H1 (cell line): ENCODE data around the gene HCK. TPM values are rescaled to one million over a fixed set of nuclear protein-coding genes. Genes with fewer than 3 reads are reported as not detected.

ENCODE experiments used
- CTCF ChIA-PET: fragments of 300-600 bp; sonication (Branson Sonifier 250); formaldehyde crosslinking; loops from one replicate; lab custom pipeline; 2021; ENCODE audit not compliant: partially characterized antibody; lab: Charles Lee
- POLR2A ChIA-PET: fragments of 300-600 bp; sonication (Branson Sonifier 250); formaldehyde crosslinking; loops from one replicate; lab custom pipeline; 2021; ENCODE audit warnings: inconsistent platforms; ENCODE audit not compliant: partially characterized antibody; lab: Charles Lee
- DNase-seq, 2 experiments: peaks; one replicate each; pipeline versions ENCODE4 v3.0.0 to v3.0.0-alpha.2; 2010 to 2022; ENCODE audit warnings: low spot score in 2 of 2, low read depth in 1 of 2, mixed read lengths in 1 of 2
- FAIRE-seq: peaks from 2 replicates; lab custom pipeline; 2011; peaks lifted over from hg19 to GRCh38; lab: Jason Lieb, UNC
- H2AFZ ChIP-seq: 2 replicates; pipeline ENCODE4 v1.8.1; 2012; ENCODE audit warnings: low read length, inconsistent platforms
- H2AK5ac ChIP-seq: 2 replicates; pipeline ENCODE4 v1.6.1; 2013; ENCODE audit warnings: low read depth, low read length
- H2BK120ac ChIP-seq: replicated peaks from 2 replicates; pipeline ENCODE3; 2013; ENCODE audit warnings: low read depth, low read length, inconsistent platforms
- H2BK12ac ChIP-seq: 2 replicates; pipeline ENCODE4 v1.6.1; 2013; ENCODE audit warnings: low read depth, low read length
- H2BK15ac ChIP-seq: 2 replicates; pipeline ENCODE4 v1.6.1; 2013; ENCODE audit warnings: low read length
- H2BK20ac ChIP-seq: 2 replicates; pipeline ENCODE4 v1.6.1; 2013; ENCODE audit warnings: low read length
- H2BK5ac ChIP-seq: 2 replicates; pipeline ENCODE4 v1.6.1; 2013; ENCODE audit warnings: low read depth, low read length
- H3K14ac ChIP-seq: 2 replicates; pipeline ENCODE4 v1.6.1; 2013; ENCODE audit warnings: inconsistent platforms; ENCODE audit not compliant: insufficient read length
- H3K18ac ChIP-seq: 2 replicates; pipeline ENCODE4 v1.6.1; 2013; ENCODE audit warnings: low read length; ENCODE audit errors: extremely low read depth
- H3K23ac ChIP-seq: 2 replicates; pipeline ENCODE4 v1.6.1; 2013; ENCODE audit warnings: inconsistent platforms; ENCODE audit not compliant: insufficient read length
- H3K23me2 ChIP-seq: 2 replicates; pipeline ENCODE4 v1.6.1; 2013; ENCODE audit warnings: low read depth, low read length
- H3K27ac ChIP-seq: 2 replicates; pipeline ENCODE4 v1.6.1; 2011; ENCODE audit warnings: low read depth, low read length, inconsistent platforms
- H3K27me3 ChIP-seq, 4 experiments: replicated peaks in 1 of 4; 1 replicate in 1 of 4; 2 replicates in 3 of 4; pipeline versions ENCODE4 v1.6.1 to v1.8.1; 2011 to 2013; ENCODE audit warnings: low read length in 3 of 4, mild to moderate bottlenecking in 3 of 4, inconsistent platforms in 2 of 4, mixed read lengths in 2 of 4, moderate library complexity in 1 of 4; ENCODE audit not compliant: control insufficient read depth in 3 of 4, insufficient read depth in 3 of 4; ENCODE audit errors: extremely low read depth in 1 of 4
- H3K36me3 ChIP-seq, 4 experiments: 2 replicates each; pipeline versions ENCODE4 v1.6.1 to v1.8.1; 2011 to 2013; ENCODE audit warnings: mild to moderate bottlenecking in 4 of 4, low read length in 3 of 4, moderate library complexity in 2 of 4, control low read depth in 1 of 4, inconsistent platforms in 1 of 4; ENCODE audit not compliant: insufficient read depth in 4 of 4, control insufficient read depth in 2 of 4
- H3K4ac ChIP-seq: replicated peaks from 2 replicates; pipeline ENCODE3; 2013; ENCODE audit warnings: low read length, low read depth, mixed read lengths, inconsistent platforms; ENCODE audit not compliant: insufficient read length
- H3K4me1 ChIP-seq, 4 experiments: replicated peaks in 1 of 4; 1 replicate in 1 of 4; 2 replicates in 3 of 4; pipeline versions ENCODE4 v1.6.1 to v1.8.1; 2011 to 2013; ENCODE audit warnings: low read length in 3 of 4, inconsistent platforms in 2 of 4, mixed read lengths in 1 of 4; ENCODE audit not compliant: insufficient read depth in 4 of 4, control insufficient read depth in 3 of 4
- H3K4me2 ChIP-seq, 2 experiments: 2 replicates each; pipeline versions ENCODE4 v1.6.1 to v1.8.1; 2011 to 2013; ENCODE audit warnings: low read depth in 2 of 2, low read length in 2 of 2, control low read depth in 1 of 2, inconsistent platforms in 1 of 2, mild to moderate bottlenecking in 1 of 2; ENCODE audit not compliant: insufficient read depth in 1 of 2
- H3K4me3 ChIP-seq, 4 experiments: fragments of 200-600, 300-600 bp in 1 of 4; sonication (generic), shearing (Covaris generic), sonication (Bioruptor Twin) in 1 of 4; 2 replicates each; pipeline versions ENCODE4 v1.5.1 to v1.8.1; 2011 to 2016; ENCODE audit warnings: low read length in 4 of 4, low read depth in 3 of 4, control low read depth in 2 of 4, inconsistent platforms in 2 of 4, mild to moderate bottlenecking in 2 of 4, mixed read lengths in 1 of 4, moderate library complexity in 1 of 4; ENCODE audit not compliant: insufficient read depth in 2 of 4; ENCODE audit errors: extremely low read depth in 1 of 4
- H3K56ac ChIP-seq: replicated peaks from 2 replicates; pipeline ENCODE3; 2013; ENCODE audit warnings: low read depth, mild to moderate bottlenecking, mixed read lengths, low read length, inconsistent platforms; ENCODE audit not compliant: insufficient read length
- H3K79me1 ChIP-seq: 2 replicates; pipeline ENCODE4 v1.6.1; 2013; ENCODE audit warnings: low read depth, low read length, control low read depth
- H3K79me2 ChIP-seq, 2 experiments: 2 replicates each; pipeline versions ENCODE4 v1.6.1 to v1.8.1; 2012 to 2013; ENCODE audit warnings: low read length in 2 of 2, mild to moderate bottlenecking in 2 of 2, inconsistent platforms in 1 of 2; ENCODE audit not compliant: insufficient read depth in 2 of 2, control insufficient read depth in 1 of 2
- H3K9ac ChIP-seq, 4 experiments: replicated peaks in 1 of 4; 1 replicate in 1 of 4; 2 replicates in 3 of 4; pipeline versions ENCODE4 v1.6.1 to v1.8.1; 2011 to 2013; ENCODE audit warnings: low read depth in 3 of 4, low read length in 3 of 4, control low read depth in 2 of 4, mild to moderate bottlenecking in 2 of 4, moderate library complexity in 2 of 4, inconsistent platforms in 1 of 4; ENCODE audit errors: extremely low read depth in 1 of 4
- H3K9me3 ChIP-seq, 2 experiments: 2 replicates each; pipeline versions ENCODE4 v1.6.1 to v1.8.1; 2012 to 2013; ENCODE audit warnings: mild to moderate bottlenecking in 2 of 2, moderate library complexity in 2 of 2, control low read depth in 1 of 2, inconsistent platforms in 1 of 2, low read depth in 1 of 2, low read length in 1 of 2, mixed read lengths in 1 of 2; ENCODE audit not compliant: insufficient read depth in 2 of 2
- H4K20me1 ChIP-seq, 2 experiments: replicated peaks in 1 of 2; 2 replicates each; pipeline versions ENCODE3 to v1.8.1; 2011 to 2013; ENCODE audit warnings: inconsistent platforms in 2 of 2, low read length in 2 of 2, mild to moderate bottlenecking in 1 of 2; ENCODE audit not compliant: insufficient read depth in 2 of 2, control insufficient read depth in 1 of 2
- H4K5ac ChIP-seq: 2 replicates; pipeline ENCODE4 v1.6.1; 2013; ENCODE audit warnings: low read length, low read depth, mixed read lengths, inconsistent platforms; ENCODE audit not compliant: insufficient read length
- H4K8ac ChIP-seq: 2 replicates; pipeline ENCODE4 v1.8.0; 2013; ENCODE audit warnings: mild to moderate bottlenecking, moderate library complexity, low read length, inconsistent platforms; ENCODE audit not compliant: insufficient read depth; ENCODE audit errors: extremely low read depth
- H4K91ac ChIP-seq: replicated peaks from 2 replicates; pipeline ENCODE3; 2013; ENCODE audit warnings: low read length, mixed read lengths, inconsistent platforms; ENCODE audit not compliant: insufficient read length
- ATF3 ChIP-seq: IDR thresholded peaks from 2 replicates; pipeline ENCODE4 v1.6.1; 2011; ENCODE audit warnings: low read depth, mild to moderate bottlenecking, low read length; ENCODE audit not compliant: insufficient read depth
- BCL11A ChIP-seq, 2 experiments: IDR thresholded peaks; one replicate each; pipeline ENCODE4 v1.6.1; 2011; ENCODE audit warnings: low read depth in 2 of 2, low read length in 2 of 2, mild to moderate bottlenecking in 2 of 2
- FOSL1 ChIP-seq: IDR thresholded peaks from 2 replicates; pipeline ENCODE4 v1.6.1; 2011; ENCODE audit warnings: mild to moderate bottlenecking, low read depth, low read length, moderate library complexity; ENCODE audit not compliant: insufficient read depth
- HDAC6 ChIP-seq: IDR thresholded peaks from one replicate; pipeline ENCODE4 v1.7.1; 2012; ENCODE audit warnings: low read depth, mild to moderate bottlenecking, inconsistent platforms, low read length, moderate library complexity
- KDM1A ChIP-seq: fragments of 200-600, 300-600 bp; sonication (generic); IDR thresholded peaks from 2 replicates; pipeline ENCODE4 v1.7.1; 2016; ENCODE audit warnings: mild to moderate bottlenecking, low read length, borderline replicate concordance
- TAF7 ChIP-seq: optimal IDR thresholded peaks from 2 replicates; pipeline ENCODE3; 2011; ENCODE audit warnings: low read depth, mild to moderate bottlenecking, inconsistent platforms, low read length, moderate library complexity, borderline replicate concordance
- TBP ChIP-seq: IDR thresholded peaks from 2 replicates; pipeline ENCODE4 v1.6.1; 2011; ENCODE audit warnings: low read depth, low read length, improper control_type of control experiment
- WGBS, 2 experiments: shearing (Covaris generic) in 1 of 2; methylation state at CpG; one replicate each; pipeline versions ENCODE4 v1.1.6 to v1.1.7; 2013 to 2015; ENCODE audit warnings: low lambda C conversion rate in 2 of 2, mixed read lengths in 2 of 2, inconsistent platforms in 1 of 2, low coverage in 1 of 2, missing lambda C conversion rate in 1 of 2; ENCODE audit not compliant: insufficient replicate concordance in 2 of 2, insufficient coverage in 1 of 2, insufficient read length in 1 of 2; ENCODE audit errors: extremely low coverage in 1 of 2, missing lambda C conversion rate in 1 of 2; 5-methylcytosine and 5-hydroxymethylcytosine counted together
- polyA plus RNA-seq, 7 experiments: library from polyadenylated mRNA; depleted of rRNA in 3 of 7; stranded (reverse) in 5 of 7; unstranded in 2 of 7; fragments of >200 nt in 5 of 7; fragments of 200-250 nt in 2 of 7; gene quantifications; 1 replicate in 5 of 7; 2 replicates in 1 of 7; 4 replicates in 1 of 7; pipeline versions ENCODE4 v1.2.1 to v1.2.3, GENCODE V29; 2011 to 2013; ENCODE audit warnings: missing spikeins in 2 of 7, mixed read lengths in 2 of 7
- total RNA-seq: library from RNA; stranded (reverse); fragmentation: NEBNext Ultra II Directional; extraction: Animal tissue kit (Norgen Biotek cat#: 25700); gene quantifications from 2 replicates; pipeline ENCODE4 v1.2.1, GENCODE V29; 2021

HCK gene
- total and polyA plus RNA-seq, 2 of the 8 experiments (the other 6 are each of a cell fraction or from before 2014, with no cell fraction given) = 0.37 to 4.3 TPM

GRCh38 chr20:32078322-32078721 lies 26.3 kb downstream of the HCK start:
- no peak overlapping the region for H2BK5ac ChIP-seq
- no peak overlapping the region for H3K9ac ChIP-seq
- no peak overlapping the region for H3K4ac ChIP-seq
- no peaks in the 10 kb centered on the region for H3K27me3 ChIP-seq
- H4K20me1 ChIP-seq = no peaks in the 10 kb centered on the region
- H3K4me2 ChIP-seq = no peak overlapping the region
- H3K4me1 ChIP-seq = peaks cover 0 to 3% (median under 1%) of the 10 kb centered on the region in 4 experiments; a peak in 4 of 7 replicates
- no peaks in the 10 kb centered on the region for H3K36me3 ChIP-seq
- ChIA-PET POLR2A (interaction anchor here (0.6 kb wide), 1 partner anchor 14 kb away, joined by 3 read pairs; no protein-coding TSS in a partner anchor), CTCF (interaction anchor here (0.7 to 2.6 kb wide), 6 partner anchors 13 to 558 kb away, joined by 3 to 8 read pairs (median 4); no protein-coding TSS in a partner anchor)
- H3K79me2 ChIP-seq = no peaks in the 10 kb centered on the region
- H3K23ac ChIP-seq = no peak overlapping the region
- no peak overlapping the region for H2BK20ac ChIP-seq
- WGBS, 2 experiments = 73% methylated on average over 5 of the region's 5 CpGs; no CpG with 5 or more reads in 1 of the 2 experiments
- H3K18ac ChIP-seq = no peak overlapping the region
- H3K23me2 ChIP-seq = no peaks in the 10 kb centered on the region
- no peak overlapping the region for H3K4me3 ChIP-seq
- H4K91ac ChIP-seq = no peak overlapping the region
- no peak for FAIRE-seq
- no peak overlapping the region for H2BK15ac ChIP-seq
- H4K5ac ChIP-seq = no peak overlapping the region
- no peak overlapping the region for H2AK5ac ChIP-seq
- H3K14ac ChIP-seq = no peak overlapping the region
- no peaks in the 10 kb centered on the region for H3K79me1 ChIP-seq
- no peak overlapping the region for H2AFZ ChIP-seq
- H4K8ac ChIP-seq = no peak overlapping the region
- TF ChIP-seq TAF7 = no peak
- TF ChIP-seq TBP = no peak
- no peak for TF ChIP-seq HDAC6
- no peak for TF ChIP-seq BCL11A (IDR thresholded peaks at IDR 0.05; ENCODE audit: low read depth in 2 of 2, low read length in 2 of 2)
- peak; percentile 68; the same call in 1 of the 2 replicates for TF ChIP-seq KDM1A
- TF ChIP-seq FOSL1 = no peak
- TF ChIP-seq ATF3 = no peak
- H2BK12ac ChIP-seq = no peak overlapping the region
- no peak overlapping the region for H3K27ac ChIP-seq
- H3K9me3 ChIP-seq = no peaks in the 10 kb centered on the region
- H2BK120ac ChIP-seq = no peak overlapping the region
- DNase-seq = no peak
- H3K56ac ChIP-seq = no peak overlapping the region
